ENCODE measurements around the gene UBE2Z.

Gene UBE2Z

GRCh38 chr17:48951572-48951971, 43.4 kb downstream of the UBE2Z start:
- POLR2A ChIA-PET (ENCODE audit: low non-redundant PET), result interaction anchor here (0.7 kb wide), 1 partner anchor 85 kb away, joined by 9 read pairs; no protein-coding TSS in a partner anchor
- CTCF ChIA-PET, result no interaction called here
- TF ChIP-seq CTCF (conservative IDR thresholded peaks at IDR 0.05; ENCODE audit: low read depth), result no peak
- no peak for DNase-seq (ENCODE audit: low spot score)
- H3K27ac ChIP-seq, result no peak overlapping the region

GRCh38 chr17:48952904-48953303, 44.7 kb downstream of the UBE2Z start:
- ChIA-PET POLR2A (ENCODE audit: low non-redundant PET) (no interaction called here), CTCF (interaction anchor here (0.6 to 2.4 kb wide), 3 partner anchors 9 to 148 kb away, joined by 3 to 7 read pairs (median 4); no protein-coding TSS in a partner anchor)
- DNase-seq (ENCODE audit: low spot score), result no peak
- TF ChIP-seq CTCF (conservative IDR thresholded peaks at IDR 0.05; ENCODE audit: low read depth), result no peak
- H3K27ac ChIP-seq, result no peak overlapping the region

- DNase-seq (ENCODE audit: low spot score), result no peak
- CTCF ChIA-PET, result interaction anchor here (0.6 to 2.4 kb wide), 3 partner anchors 14 to 78 kb away, joined by 3 to 7 read pairs (median 3); partner anchors contain the start of gene GIP
- H3K27ac ChIP-seq, result no peak overlapping the region
- no peak; the same call in 1 of the 2 replicates for TF ChIP-seq CTCF (conservative IDR thresholded peaks at IDR 0.05; ENCODE audit: low read depth)
- POLR2A ChIA-PET (ENCODE audit: low non-redundant PET), result no interaction called here
Observed at GRCh38 chr17:48954300-48954755, 46.1 kb downstream of the UBE2Z start.

GRCh38 chr17:48960834-48961515, 52.8 kb downstream of the UBE2Z start:
- DNase-seq (ENCODE audit: low spot score), result no peak
- no peak overlapping the region for H3K27ac ChIP-seq
- POLR2A ChIA-PET (ENCODE audit: low non-redundant PET), result no interaction called here
- CTCF ChIA-PET, result interaction anchor here (0.7 kb wide), 1 partner anchor 208 kb away, joined by 4 read pairs; no protein-coding TSS in a partner anchor
- TF ChIP-seq CTCF (conservative IDR thresholded peaks at IDR 0.05; ENCODE audit: low read depth), result no peak

- POLR2A ChIA-PET (ENCODE audit: low non-redundant PET), result no interaction called here
- DNase-seq (ENCODE audit: low spot score), result peak; percentile 33
- CTCF ChIA-PET, result interaction anchor here (0.6 to 0.7 kb wide), 2 partner anchors 71 to 747 kb away, joined by 3 to 4 read pairs; no protein-coding TSS in a partner anchor
- TF ChIP-seq CTCF (conservative IDR thresholded peaks at IDR 0.05; ENCODE audit: low read depth), result no peak
- no peak overlapping the region for H3K27ac ChIP-seq
Observed at GRCh38 chr17:48961516-48962233, 53.5 kb downstream of the UBE2Z start.

- CTCF ChIA-PET, result interaction anchor here (1.0 to 1.1 kb wide), 2 partner anchors 10 to 45 kb away, joined by 3 read pairs; no protein-coding TSS in a partner anchor
- no peak for TF ChIP-seq CTCF (conservative IDR thresholded peaks at IDR 0.05; ENCODE audit: low read depth)
- H3K27ac ChIP-seq, result no peak overlapping the region
- POLR2A ChIA-PET (ENCODE audit: low non-redundant PET), result interaction anchor here (0.6 kb wide), 1 partner anchor 62 kb away, joined by 6 read pairs; the partner anchor contains the start of gene UBE2Z
- no peak for DNase-seq (ENCODE audit: low spot score)
Observed at GRCh38 chr17:48970224-48970623, 62.0 kb downstream of the UBE2Z start.
